Astrocyte of the spinal cord (primary cell): Measurements from ENCODE around the gene FAM131B.

ENCODE experiments used
- DNase-seq: peaks from one replicate; pipeline ENCODE4 v3.0.0; 2011; ENCODE audit warnings: low read depth, low spot score
- H3K4me3 ChIP-seq: 2 replicates; pipeline ENCODE4 v1.5.1; 2011; ENCODE audit warnings: low read depth, mild to moderate bottlenecking, low read length, moderate library complexity
- CTCF ChIP-seq: IDR thresholded peaks from 2 replicates; pipeline ENCODE4 v1.5.1; 2012; ENCODE audit warnings: low read depth, mild to moderate bottlenecking, low read length, inconsistent platforms
- in situ Hi-C: cut with HindIII; loops from 2 replicates; pipeline ENCODE4 v1.10.0; 2017; ENCODE audit warnings: low sequenced_read_pairs

Gene FAM131B

DNA sequence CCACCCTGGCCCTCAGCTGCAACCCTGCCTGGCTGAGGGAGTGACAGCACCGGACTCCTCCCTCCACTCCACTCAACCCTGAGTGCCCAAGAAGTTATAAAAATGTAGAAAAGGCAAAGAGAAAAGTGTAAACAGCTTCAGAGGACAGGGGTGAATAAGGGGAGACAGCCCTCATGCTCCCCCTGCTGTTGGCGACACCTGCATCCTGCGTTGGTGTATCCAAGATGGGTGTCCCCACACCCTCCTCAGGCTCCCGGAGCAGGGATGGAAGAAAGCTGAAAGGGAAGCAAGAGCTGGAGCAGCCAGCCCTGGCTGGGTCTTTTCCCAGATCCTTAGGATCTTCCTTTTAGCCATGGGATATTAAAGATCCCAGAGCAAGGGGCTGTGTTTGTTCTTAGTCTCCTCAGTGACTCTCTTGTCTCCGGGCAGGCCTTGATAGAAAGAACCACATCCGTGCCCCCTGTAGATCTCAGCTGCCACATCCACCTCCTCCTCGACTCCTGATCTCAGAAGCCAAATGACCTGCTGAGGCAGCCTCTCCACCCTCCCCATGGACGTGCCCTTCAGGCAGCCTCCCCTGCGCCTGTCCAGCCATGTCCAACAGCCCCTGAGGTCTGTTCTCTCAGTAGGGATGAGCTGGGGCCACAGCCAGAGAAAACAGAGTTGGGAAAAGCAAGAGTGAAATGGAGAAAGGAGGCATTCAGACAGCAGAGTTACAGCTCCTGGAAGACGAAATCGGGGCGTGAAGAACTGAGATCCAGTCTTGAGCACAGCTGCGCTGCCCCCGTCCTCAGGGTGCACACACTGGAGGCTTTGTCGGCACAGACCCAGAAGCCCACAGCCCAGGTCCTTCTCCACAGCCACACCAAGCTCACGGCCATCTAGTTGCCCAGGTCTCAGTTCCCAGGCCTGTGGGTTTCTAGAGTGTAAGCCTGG is 6.8 kb downstream of the FAM131B start:
- H3K4me3 ChIP-seq: no peak overlapping the region
- no peak for TF ChIP-seq CTCF
- peak; percentile 74 for DNase-seq
- in situ Hi-C loops: no loop called here

GRCh38 chr7:143354965-143355364 is 7.5 kb downstream of the FAM131B start:
- no peak overlapping the region for H3K4me3 ChIP-seq
- no peak for TF ChIP-seq CTCF
- DNase-seq: no peak
- in situ Hi-C loops: no loop called here

DNA sequence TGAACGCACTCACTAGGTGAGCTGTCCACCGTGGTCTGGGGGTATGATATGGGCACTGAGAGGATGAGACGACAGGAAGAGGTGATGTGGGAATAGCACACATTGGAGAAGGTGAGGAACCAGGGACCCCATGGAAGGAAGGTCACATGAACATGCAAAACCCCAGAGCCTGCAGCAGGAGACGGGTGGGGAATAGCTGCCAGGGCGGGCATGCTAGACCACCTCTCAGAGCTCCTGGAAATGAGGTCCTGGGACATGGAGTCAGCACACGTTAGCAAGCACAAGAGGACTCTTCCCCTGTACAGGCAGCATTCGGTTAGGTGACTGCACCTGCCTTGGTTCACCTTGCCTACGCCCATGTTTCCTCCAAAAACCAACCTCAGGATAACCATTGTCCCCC is 8.1 kb downstream of the FAM131B start:
- no peak for TF ChIP-seq CTCF
- no peak overlapping the region for H3K4me3 ChIP-seq
- no peak for DNase-seq
- in situ Hi-C loops: no loop called here

DNA sequence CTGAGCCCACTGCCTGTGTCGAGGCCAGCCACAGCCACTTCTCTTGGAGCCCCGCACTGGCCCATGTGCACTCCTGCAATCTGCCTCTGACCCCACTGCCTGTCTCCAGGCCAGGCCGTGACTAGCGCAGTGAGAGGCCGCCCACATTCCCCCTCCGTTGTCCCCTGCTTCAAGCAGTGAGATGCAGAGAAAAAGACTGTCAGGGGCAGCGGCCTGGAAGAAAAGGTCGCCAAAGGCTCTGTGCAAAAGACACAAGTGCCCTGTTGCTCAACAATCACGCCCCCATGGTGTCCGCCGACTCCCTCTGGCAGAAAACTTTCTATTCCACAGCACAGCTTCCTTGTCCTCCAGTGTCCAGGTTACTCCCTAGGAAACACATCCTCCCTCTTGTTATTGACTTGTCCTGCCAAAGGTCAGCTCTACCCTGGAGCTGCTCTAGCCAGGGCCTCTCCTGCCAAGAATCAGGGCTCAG is 9.9 kb downstream of the FAM131B start:
- H3K4me3 ChIP-seq: no peak overlapping the region
- no peak for DNase-seq
- in situ Hi-C loops: no loop called here
- TF ChIP-seq CTCF: no peak

GRCh38 chr7:143351574-143351973 is 10.9 kb downstream of the FAM131B start:
- no peak for TF ChIP-seq CTCF
- H3K4me3 ChIP-seq: no peak overlapping the region
- DNase-seq: no peak
- in situ Hi-C loops: no loop called here

DNA sequence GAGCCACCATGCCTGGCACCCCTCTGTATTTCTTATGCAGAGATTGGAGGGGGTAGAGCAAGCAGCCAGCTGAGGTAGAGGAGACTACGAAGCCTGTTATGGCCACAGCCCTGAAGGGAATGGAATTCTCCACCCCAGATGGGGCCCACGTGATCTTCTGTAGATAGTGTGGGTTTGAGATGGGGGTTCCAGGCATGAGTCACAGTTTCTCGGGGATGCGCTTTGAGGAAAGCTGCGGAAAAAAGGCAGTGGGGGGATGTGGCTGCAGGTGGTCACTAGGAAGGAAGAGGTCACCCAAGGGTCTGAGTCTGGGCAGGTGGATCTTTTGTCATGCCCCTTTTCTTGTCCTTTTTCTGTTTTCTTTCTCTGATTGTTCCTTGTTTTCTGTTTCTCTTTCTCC is 11.5 kb downstream of the FAM131B start:
- in situ Hi-C loops: no loop called here
- DNase-seq: no peak
- H3K4me3 ChIP-seq: no peak overlapping the region
- no peak for TF ChIP-seq CTCF
